Left ventricle myocardium inferior (tissue), 1 donor: ENCODE results near the gene ASCL3. TPM values are rescaled to one million over a fixed set of nuclear protein-coding genes. Genes with fewer than 3 reads are reported as not detected.
"Not testable (repeated sequence)": the region's sequence is repeated elsewhere in the genome, so short reads cannot be mapped to it uniquely, and the experiment has no call there.

Source experiments
- DNase-seq: peaks from one replicate; pipeline ENCODE4 v3.0.0-alpha.2; 2020
- H3K27ac ChIP-seq: fragments of 200-600 bp; replicated peaks from 2 replicates; pipeline ENCODE4 v1.8.0; 2021
- H3K27me3 ChIP-seq: fragments of 200-600 bp; 2 replicates; pipeline ENCODE4 v1.8.0; 2021; ENCODE audit warnings: low read depth
- H3K36me3 ChIP-seq: fragments of 200-600 bp; 2 replicates; pipeline ENCODE4 v1.8.0; 2021
- H3K4me1 ChIP-seq: fragments of 200-600 bp; 2 replicates; pipeline ENCODE4 v1.8.0; 2021
- H3K4me3 ChIP-seq: fragments of 200-600 bp; 2 replicates; pipeline ENCODE4 v1.8.0; 2021; ENCODE audit warnings: mild to moderate bottlenecking, moderate library complexity
- H3K9me3 ChIP-seq: fragments of 200-600 bp; replicated peaks from 2 replicates; pipeline ENCODE4 v1.8.0; 2021
- intact Hi-C: fragments of 100-400 bp; cut with micrococcal nuclease; formaldehyde crosslinking; loops from one replicate; pipeline ENCODE4 v1.11.0; 2022
- long read RNA-seq: library from polyadenylated mRNA; unstranded; transcript quantifications from one replicate; pipeline ENCODE4 v2.0.0, GENCODE V29; 2021
- total RNA-seq: library from RNA; stranded (reverse); fragmentation: NEBNext Ultra II Directional; extraction: Animal tissue kit (Norgen Biotek cat#: 25700); gene quantifications from one replicate; pipeline ENCODE4 v1.2.1, GENCODE V29; 2021
- TF ChIP-seq, protein P1 (sequence below): fragments of 200-600 bp; IDR thresholded peaks from 2 replicates; pipeline ENCODE4 v1.8.0; 2021; ENCODE audit warnings: antibody characterized with exemption, mild to moderate bottlenecking, borderline replicate concordance
- donor health status: DM: no; HTN: yes; CAD: no; lungs with severe emphysema.

Gene ASCL3, protein sequence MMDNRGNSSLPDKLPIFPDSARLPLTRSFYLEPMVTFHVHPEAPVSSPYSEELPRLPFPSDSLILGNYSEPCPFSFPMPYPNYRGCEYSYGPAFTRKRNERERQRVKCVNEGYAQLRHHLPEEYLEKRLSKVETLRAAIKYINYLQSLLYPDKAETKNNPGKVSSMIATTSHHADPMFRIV
- not detected for total RNA-seq
- long read RNA-seq: 0 reads

- Histone ChIP-seq H3K4me1 (no peaks in the 10 kb centered on the region), H3K9me3 (no peaks in the 10 kb centered on the region), H3K4me3 (no peak within 1 kb of the TSS), H3K36me3 (peaks cover 9% of the 10 kb centered on the region), H3K27ac (no peak within 1 kb of the TSS), H3K27me3 (no peaks in the 10 kb centered on the region)
- TF ChIP-seq, protein P1, sequence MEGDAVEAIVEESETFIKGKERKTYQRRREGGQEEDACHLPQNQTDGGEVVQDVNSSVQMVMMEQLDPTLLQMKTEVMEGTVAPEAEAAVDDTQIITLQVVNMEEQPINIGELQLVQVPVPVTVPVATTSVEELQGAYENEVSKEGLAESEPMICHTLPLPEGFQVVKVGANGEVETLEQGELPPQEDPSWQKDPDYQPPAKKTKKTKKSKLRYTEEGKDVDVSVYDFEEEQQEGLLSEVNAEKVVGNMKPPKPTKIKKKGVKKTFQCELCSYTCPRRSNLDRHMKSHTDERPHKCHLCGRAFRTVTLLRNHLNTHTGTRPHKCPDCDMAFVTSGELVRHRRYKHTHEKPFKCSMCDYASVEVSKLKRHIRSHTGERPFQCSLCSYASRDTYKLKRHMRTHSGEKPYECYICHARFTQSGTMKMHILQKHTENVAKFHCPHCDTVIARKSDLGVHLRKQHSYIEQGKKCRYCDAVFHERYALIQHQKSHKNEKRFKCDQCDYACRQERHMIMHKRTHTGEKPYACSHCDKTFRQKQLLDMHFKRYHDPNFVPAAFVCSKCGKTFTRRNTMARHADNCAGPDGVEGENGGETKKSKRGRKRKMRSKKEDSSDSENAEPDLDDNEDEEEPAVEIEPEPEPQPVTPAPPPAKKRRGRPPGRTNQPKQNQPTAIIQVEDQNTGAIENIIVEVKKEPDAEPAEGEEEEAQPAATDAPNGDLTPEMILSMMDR: no peak
- intact Hi-C loops: no loop called here
- DNase-seq: no peak
Measured at GRCh38 chr11:8942518-8943066, at the start of gene ASCL3. ASCL3 (minus strand) TSS chr11:8943016; CDS start chr11:8938161, 4,855 bp downstream.

- H3K4me3 ChIP-seq: no peak overlapping the region
- no peaks in the 10 kb centered on the region for H3K36me3 ChIP-seq
- no peaks in the 10 kb centered on the region for H3K9me3 ChIP-seq
- H3K27me3 ChIP-seq: peaks cover 5% of the 10 kb centered on the region
- H3K27ac ChIP-seq: no peak overlapping the region
- TF ChIP-seq, protein P1: no peak
- no peak for DNase-seq
- intact Hi-C loops: no loop called here
- H3K4me1 ChIP-seq: no peaks in the 10 kb centered on the region
Measured at GRCh38 chr11:8989453-8989852, 46.6 kb upstream of the ASCL3 start.

- Histone ChIP-seq H3K27ac (no peak overlapping the region), H3K36me3 (no peaks in the 10 kb centered on the region), H3K4me3 (no peak overlapping the region), H3K27me3 (peaks cover 5% of the 10 kb centered on the region), H3K9me3 (no peaks in the 10 kb centered on the region), H3K4me1 (no peaks in the 10 kb centered on the region)
- TF ChIP-seq, protein P1: no peak
- intact Hi-C loops: no loop called here
- no peak for DNase-seq
Measured at GRCh38 chr11:8988329-8989234, 45.8 kb upstream of the ASCL3 start.

DNA sequence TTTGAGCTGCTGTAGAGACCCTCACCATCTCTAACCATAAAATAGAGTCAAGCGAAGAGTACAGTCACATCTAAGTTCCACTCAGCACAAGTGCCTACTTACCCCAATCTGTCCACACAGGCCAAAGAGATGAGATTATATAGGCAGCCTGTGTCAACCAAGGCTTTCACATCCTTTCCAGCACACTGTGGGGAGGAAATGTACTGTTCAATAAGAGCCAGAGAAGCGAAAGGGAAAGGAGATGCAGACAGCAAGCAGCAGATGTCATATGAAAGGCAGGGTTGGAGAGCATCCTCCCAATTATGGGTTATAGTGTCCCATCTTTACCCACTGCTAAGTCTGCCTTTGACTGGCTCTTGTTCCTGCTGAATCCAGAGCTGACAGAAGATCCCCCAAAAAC lies 44.6 kb upstream of the ASCL3 start:
- TF ChIP-seq, protein P1: no peak
- Histone ChIP-seq H3K4me1 (no peaks in the 10 kb centered on the region), H3K9me3 (no peaks in the 10 kb centered on the region), H3K27ac (no peak overlapping the region), H3K27me3 (peaks cover 5% of the 10 kb centered on the region), H3K36me3 (no peaks in the 10 kb centered on the region), H3K4me3 (no peak overlapping the region)
- intact Hi-C loops: no loop called here
- DNase-seq: no peak

DNA sequence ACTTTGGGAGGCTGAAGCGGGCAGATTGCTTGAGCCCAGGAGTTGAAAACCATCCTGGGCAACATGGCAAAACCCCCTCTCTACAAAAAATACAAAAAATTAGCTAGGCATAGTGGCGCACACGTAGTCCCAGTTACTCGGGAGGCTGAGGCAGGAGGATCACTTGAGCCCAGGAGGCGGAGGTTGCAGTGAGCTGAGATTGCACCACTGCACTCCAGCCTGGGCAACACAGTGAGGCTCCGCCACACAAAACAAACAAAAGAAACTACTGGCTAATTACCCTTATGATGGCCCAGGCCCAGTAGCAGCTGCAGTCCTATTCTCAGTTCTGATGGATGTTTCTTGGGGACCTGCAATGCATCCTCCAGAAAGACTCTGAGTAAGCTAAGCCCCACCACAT lies 44.0 kb upstream of the ASCL3 start:
- H3K4me1 ChIP-seq, H3K4me3 ChIP-seq, H3K27ac ChIP-seq, H3K9me3 ChIP-seq, intact Hi-C loops, DNase-seq, H3K27me3 ChIP-seq, H3K36me3 ChIP-seq: not testable (repeated sequence)
